ENCODE results near the gene BRD3OS.
"Not testable (repeated sequence)": the region's sequence is repeated elsewhere in the genome, so short reads cannot be mapped to it uniquely, and the experiment has no call there.

The BRD3OS gene

GRCh38 chr9:134069480-134070399 is 44.5 kb downstream of the BRD3OS start:
- no peak for DNase-seq (ENCODE audit: extremely low spot score)
- ChIA-PET CTCF (interaction anchor here (0.8 kb wide), 1 partner anchor 287 kb away, joined by 3 read pairs; no protein-coding TSS in a partner anchor), POLR2A (no interaction called here)
- TF ChIP-seq CTCF (IDR thresholded peaks at IDR 0.05; ENCODE audit: control extremely low read depth, extremely low read depth, low read depth, missing control alignments), result no peak

DNA sequence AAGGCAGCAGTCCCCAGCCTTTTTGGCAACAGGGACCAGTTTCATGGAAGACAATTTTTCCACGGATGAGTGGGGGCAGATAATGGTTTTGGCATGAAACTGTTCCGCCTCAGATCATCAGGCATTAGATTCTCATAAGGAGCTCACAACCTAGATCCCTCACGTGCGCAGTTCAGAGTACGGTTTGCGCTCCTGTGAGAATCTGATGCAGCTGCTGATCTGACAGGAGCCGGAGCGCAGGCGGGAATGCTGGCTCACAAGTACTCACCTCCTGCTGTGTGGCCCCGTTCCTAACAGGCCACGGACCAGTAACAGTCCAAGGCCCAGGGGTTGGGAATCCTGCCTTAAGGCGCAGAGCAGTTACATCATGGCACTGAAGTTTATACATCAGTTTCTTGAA is 45.9 kb downstream of the BRD3OS start:
- ChIA-PET POLR2A (no interaction called here), CTCF (interaction anchor here (1.1 kb wide), 1 partner anchor 54 kb away, joined by 3 read pairs; no protein-coding TSS in a partner anchor)
- DNase-seq (ENCODE audit: extremely low spot score), result no peak
- no peak for TF ChIP-seq CTCF (IDR thresholded peaks at IDR 0.05; ENCODE audit: control extremely low read depth, extremely low read depth, low read depth, missing control alignments)

GRCh38 chr9:134072683-134073082 is 47.4 kb downstream of the BRD3OS start:
- POLR2A ChIA-PET; DNase-seq (ENCODE audit: extremely low spot score): not testable (repeated sequence)
- CTCF ChIA-PET, result interaction anchor here (3.2 kb wide), 1 partner anchor 26 kb away, joined by 10 read pairs; no protein-coding TSS in a partner anchor

DNA sequence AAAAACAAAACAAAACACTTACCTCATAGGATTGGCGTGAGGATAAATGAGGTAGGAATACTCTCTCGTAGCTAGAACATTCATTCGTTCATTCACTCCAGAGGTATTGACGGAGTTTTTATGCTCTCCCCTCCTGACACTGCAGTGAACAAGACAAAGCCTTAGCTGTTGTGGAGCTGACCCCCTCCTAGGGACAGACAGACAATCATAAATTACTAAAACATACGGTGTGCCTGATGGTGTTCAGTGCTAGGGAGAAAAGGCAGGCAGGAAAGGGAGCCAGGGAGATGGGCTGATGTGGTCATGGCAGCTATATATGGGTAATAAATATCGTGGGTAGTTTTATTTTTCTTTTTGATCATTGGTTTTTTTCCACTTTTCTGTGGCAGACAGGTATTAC is 48.2 kb downstream of the BRD3OS start:
- ChIA-PET POLR2A (no interaction called here), CTCF (interaction anchor here (3.2 kb wide), 1 partner anchor 25 kb away, joined by 10 read pairs; no protein-coding TSS in a partner anchor)
- DNase-seq (ENCODE audit: extremely low spot score), result no peak
- TF ChIP-seq CTCF (IDR thresholded peaks at IDR 0.05; ENCODE audit: control extremely low read depth, extremely low read depth, low read depth, missing control alignments), result no peak

DNA sequence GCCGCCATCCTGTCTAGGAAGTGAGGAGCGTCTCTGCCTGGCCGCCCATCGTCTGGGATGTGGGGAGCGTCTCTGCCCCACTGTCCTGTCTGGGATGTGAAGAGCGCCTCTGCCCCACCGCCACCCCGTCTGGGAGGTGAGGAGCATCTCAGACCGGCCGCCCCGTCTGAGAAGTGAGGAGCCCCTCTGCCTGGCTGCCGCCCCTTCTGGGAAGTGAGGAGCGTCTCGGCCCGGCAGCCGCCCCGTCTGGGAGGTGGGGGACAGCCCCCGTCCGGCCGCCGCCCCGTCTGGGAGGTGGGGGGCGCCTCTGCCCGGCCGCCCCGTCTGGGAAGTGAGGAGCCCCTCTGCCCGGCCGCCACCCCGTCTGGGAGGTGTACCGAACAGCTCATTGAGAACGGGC is 50.4 kb downstream of the BRD3OS start:
- POLR2A ChIA-PET; CTCF ChIA-PET; DNase-seq (ENCODE audit: extremely low spot score): not testable (repeated sequence)

DNA sequence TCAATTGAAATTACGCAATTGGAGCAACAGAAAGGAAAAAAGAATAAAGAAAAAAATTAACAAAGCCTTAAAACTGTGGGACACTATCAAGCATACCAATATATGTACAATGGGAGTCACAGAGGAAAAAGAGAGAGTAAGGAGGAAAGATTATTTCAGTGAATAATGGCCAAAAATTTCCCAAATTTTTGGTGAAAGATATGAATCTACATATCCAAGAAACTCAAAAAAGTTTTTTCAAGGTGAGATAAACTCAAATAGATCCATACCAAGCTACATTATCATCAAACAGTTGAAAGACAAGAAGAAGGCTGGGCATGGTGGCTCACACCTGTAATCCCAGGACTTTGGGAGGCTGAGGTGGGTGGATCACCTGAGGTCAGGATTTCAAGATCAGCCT is 51.4 kb downstream of the BRD3OS start:
- no peak for TF ChIP-seq CTCF (IDR thresholded peaks at IDR 0.05; ENCODE audit: control extremely low read depth, extremely low read depth, low read depth, missing control alignments)
- ChIA-PET POLR2A (no interaction called here), CTCF (no interaction called here)
- DNase-seq (ENCODE audit: extremely low spot score), result no peak
